ENCODE results near the gene PRUNE1.

DNA sequence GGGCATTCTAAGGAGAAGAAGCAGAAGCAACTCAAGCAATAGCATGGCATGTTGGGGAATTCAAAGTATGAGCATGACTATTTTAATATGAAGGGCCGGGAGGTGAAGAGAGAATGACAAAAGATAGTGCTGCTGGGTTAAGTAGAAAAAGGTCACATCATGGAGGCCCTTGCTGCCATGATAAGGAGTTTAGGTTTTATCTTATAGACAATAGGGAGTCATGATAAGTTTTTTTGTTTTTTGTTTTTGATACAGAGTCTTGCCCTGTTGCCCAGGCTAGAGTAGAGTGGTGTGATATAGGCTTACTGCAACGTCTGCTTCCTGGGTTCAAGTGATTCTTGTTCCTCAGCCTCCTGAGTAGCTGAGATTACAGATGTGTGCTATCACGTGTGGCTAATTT is 31.3 kb downstream of the PRUNE1 start:
- TF ChIP-seq FOXK2 (IDR thresholded peaks at IDR 0.05) (no peak), LEF1 (IDR thresholded peaks at IDR 0.05; ENCODE audit: borderline replicate concordance) (no peak), FOXM1 (IDR thresholded peaks at IDR 0.05; ENCODE audit: borderline replicate concordance) (no peak), BHLHE40 (IDR thresholded peaks at IDR 0.05; ENCODE audit: borderline replicate concordance) (no peak), CTBP1 (IDR thresholded peaks at IDR 0.05; ENCODE audit: borderline replicate concordance) (no peak), TARDBP (IDR thresholded peaks at IDR 0.05) (no peak), SP1 (IDR thresholded peaks at IDR 0.05) (no peak)
- TF ChIP-seq, protein P1, sequence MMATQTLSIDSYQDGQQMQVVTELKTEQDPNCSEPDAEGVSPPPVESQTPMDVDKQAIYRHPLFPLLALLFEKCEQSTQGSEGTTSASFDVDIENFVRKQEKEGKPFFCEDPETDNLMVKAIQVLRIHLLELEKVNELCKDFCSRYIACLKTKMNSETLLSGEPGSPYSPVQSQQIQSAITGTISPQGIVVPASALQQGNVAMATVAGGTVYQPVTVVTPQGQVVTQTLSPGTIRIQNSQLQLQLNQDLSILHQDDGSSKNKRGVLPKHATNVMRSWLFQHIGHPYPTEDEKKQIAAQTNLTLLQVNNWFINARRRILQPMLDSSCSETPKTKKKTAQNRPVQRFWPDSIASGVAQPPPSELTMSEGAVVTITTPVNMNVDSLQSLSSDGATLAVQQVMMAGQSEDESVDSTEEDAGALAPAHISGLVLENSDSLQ (IDR thresholded peaks at IDR 0.05) = no peak
